ENCODE data around the gene SYT15. TPM values are rescaled to one million over a fixed set of nuclear protein-coding genes. Genes with fewer than 3 reads are reported as not detected.

SYT15 gene
- total RNA-seq, 6 donors from 2014 or later = 11.6 to 52.4 (median 25.4) TPM

- 87 to 88% methylated on average over 33 of the region's 33 CpGs for WGBS, 2 donors
- Histone ChIP-seq H3K27me3 (peaks cover 0 to 23% (median 13%) of the 10 kb centered on the region in 4 donors), H3K9me3 (no peaks in the 10 kb centered on the region), H3K36me3 (no peaks in the 10 kb centered on the region), H3K4me1 (peaks cover 8 to 19% (median 12%) of the 10 kb centered on the region in 4 donors), H3K27ac (no peak overlapping the region), H3K4me3 (no peak overlapping the region)
- ATAC-seq (ENCODE audit: low FRiP score in 2 of 2) (no peak), DNase-seq (peak; percentile 21 to 90)
- TF ChIP-seq CTCF (IDR thresholded peaks at IDR 0.05) (no peak), POLR2A (IDR thresholded peaks at IDR 0.05) (no peak), POLR2AphosphoS5 (IDR thresholded peaks at IDR 0.05) (no peak), EP300 (IDR thresholded peaks at IDR 0.05) (no peak)
Observed at GRCh38 chr10:46557319-46558121, 21.4 kb upstream of the SYT15 start.

- no peak for TF ChIP-seq EP300 (IDR thresholded peaks at IDR 0.05)
- no peak for TF ChIP-seq POLR2A (IDR thresholded peaks at IDR 0.05)
- no peak for TF ChIP-seq CTCF (IDR thresholded peaks at IDR 0.05)
- TF ChIP-seq POLR2AphosphoS5 (IDR thresholded peaks at IDR 0.05) = no peak
- peaks cover 0 to 23% (median 13%) of the 10 kb centered on the region in 4 donors for H3K27me3 ChIP-seq
- no peaks in the 10 kb centered on the region for H3K9me3 ChIP-seq
- H3K4me3 ChIP-seq = no peak overlapping the region
- 18 to 24% methylated on average over 1 of the region's 1 CpG for WGBS, 2 donors
- peaks cover 8 to 19% (median 12%) of the 10 kb centered on the region in 4 donors for H3K4me1 ChIP-seq
- no peak for ATAC-seq (ENCODE audit: low FRiP score in 2 of 2)
- H3K36me3 ChIP-seq = no peaks in the 10 kb centered on the region
- no peak for DNase-seq
- no peak overlapping the region for H3K27ac ChIP-seq
Observed at GRCh38 chr10:46558122-46558391, 20.9 kb upstream of the SYT15 start.

- Histone ChIP-seq H3K4me3 (no peak overlapping the region), H3K27ac (no peak overlapping the region), H3K9me3 (no peaks in the 10 kb centered on the region), H3K4me1 (peaks cover 8 to 19% (median 12%) of the 10 kb centered on the region in 4 donors), H3K36me3 (no peaks in the 10 kb centered on the region), H3K27me3 (peaks cover 0 to 23% (median 13%) of the 10 kb centered on the region in 4 donors)
- DNase-seq (peak in 1 of 2 donors; percentile 32), ATAC-seq (ENCODE audit: low FRiP score in 2 of 2) (no peak)
- no peak for TF ChIP-seq EP300 (IDR thresholded peaks at IDR 0.05)
- TF ChIP-seq CTCF (IDR thresholded peaks at IDR 0.05) = no peak
- TF ChIP-seq POLR2A (IDR thresholded peaks at IDR 0.05) = no peak
- no peak for TF ChIP-seq POLR2AphosphoS5 (IDR thresholded peaks at IDR 0.05)
- WGBS, 2 donors = 62 to 75% methylated on average over 9 of the region's 9 CpGs
Observed at GRCh38 chr10:46558392-46559185, 20.3 kb upstream of the SYT15 start.

GRCh38 chr10:46559231-46559671, 19.7 kb upstream of the SYT15 start:
- TF ChIP-seq POLR2AphosphoS5 (IDR thresholded peaks at IDR 0.05) (no peak), EP300 (IDR thresholded peaks at IDR 0.05) (no peak), CTCF (IDR thresholded peaks at IDR 0.05) (no peak), POLR2A (IDR thresholded peaks at IDR 0.05) (no peak)
- Histone ChIP-seq H3K36me3 (no peaks in the 10 kb centered on the region), H3K4me3 (no peak overlapping the region), H3K27me3 (peaks cover 0 to 23% (median 13%) of the 10 kb centered on the region in 4 donors), H3K9me3 (no peaks in the 10 kb centered on the region), H3K4me1 (peaks cover 8 to 19% (median 12%) of the 10 kb centered on the region in 4 donors), H3K27ac (no peak overlapping the region)
- WGBS, 2 donors = 94 to 95% methylated on average over 5 of the region's 5 CpGs
- ATAC-seq (ENCODE audit: low FRiP score in 2 of 2) (no peak), DNase-seq (peak in 1 of 2 donors; percentile 17)

All from upper lobe of left lung (tissue), 6 donors.